ENCODE results near the gene MSRB3. TPM values are rescaled to one million over a fixed set of nuclear protein-coding genes. Genes with fewer than 3 reads are reported as not detected.

The MSRB3 gene
- total RNA-seq, 1 donor: 72.4 TPM

GRCh38 chr12:65508276-65509035 is 230.0 kb downstream of the MSRB3 start:
- TF ChIP-seq CTCF (IDR thresholded peaks at IDR 0.05; ENCODE audit: extremely low read depth, low read depth, low read length): no peak
- H3K36me3 ChIP-seq (ENCODE audit: insufficient read depth, low read length): no peaks in the 10 kb centered on the region
- DNase-seq (ENCODE audit: insufficient read length, low spot score, missing footprints): no peak

GRCh38 chr12:65510007-65510406 is 231.5 kb downstream of the MSRB3 start:
- H3K4me3 ChIP-seq (ENCODE audit: insufficient read depth, low read length): no peak overlapping the region
- DNase-seq (ENCODE audit: insufficient read length, low spot score, missing footprints): peak; percentile 54
- H4K20me1 ChIP-seq (ENCODE audit: insufficient read depth, low read length): no peaks in the 10 kb centered on the region
- H3K36me3 ChIP-seq (ENCODE audit: insufficient read depth, low read length): no peaks in the 10 kb centered on the region
- H3K27me3 ChIP-seq (ENCODE audit: insufficient read depth, low read length): no peaks in the 10 kb centered on the region
- no peak for TF ChIP-seq CTCF (IDR thresholded peaks at IDR 0.05; ENCODE audit: extremely low read depth, low read depth, low read length)
- no peaks in the 10 kb centered on the region for H3K4me1 ChIP-seq (ENCODE audit: insufficient read depth, low read length)
- H3K9me3 ChIP-seq (ENCODE audit: low read depth, low read length): no peaks in the 10 kb centered on the region
- H3K4me2 ChIP-seq (ENCODE audit: insufficient read depth, low read length): no peak overlapping the region
- peak overlapping the region; percentile 10 for H2AFZ ChIP-seq (ENCODE audit: low read length)
- no peak overlapping the region for H3K27ac ChIP-seq (ENCODE audit: low read depth, low read length)
- no peaks in the 10 kb centered on the region for H3K79me2 ChIP-seq (ENCODE audit: insufficient read depth, low read length)

More at GRCh38 chr12:65508276-65509035, 230.0 kb downstream of the MSRB3 start:
- H3K4me3 ChIP-seq (ENCODE audit: insufficient read depth, low read length): no peak overlapping the region
- no peaks in the 10 kb centered on the region for H3K27me3 ChIP-seq (ENCODE audit: insufficient read depth, low read length)
- H3K27ac ChIP-seq (ENCODE audit: low read depth, low read length): no peak overlapping the region
- no peak overlapping the region for H2AFZ ChIP-seq (ENCODE audit: low read length)
- H3K9me3 ChIP-seq (ENCODE audit: low read depth, low read length): no peaks in the 10 kb centered on the region
- no peaks in the 10 kb centered on the region for H3K79me2 ChIP-seq (ENCODE audit: insufficient read depth, low read length)
- H4K20me1 ChIP-seq (ENCODE audit: insufficient read depth, low read length): no peaks in the 10 kb centered on the region
- H3K4me1 ChIP-seq (ENCODE audit: insufficient read depth, low read length): no peaks in the 10 kb centered on the region
- no peak overlapping the region for H3K4me2 ChIP-seq (ENCODE audit: insufficient read depth, low read length)

- Histone ChIP-seq H2AFZ (ENCODE audit: low read length) (no peak overlapping the region), H3K4me3 (ENCODE audit: insufficient read depth, low read length) (no peak overlapping the region), H3K4me2 (ENCODE audit: insufficient read depth, low read length) (no peak overlapping the region), H3K4me1 (ENCODE audit: insufficient read depth, low read length) (no peaks in the 10 kb centered on the region), H3K27ac (ENCODE audit: low read depth, low read length) (no peak overlapping the region), H3K9me3 (ENCODE audit: low read depth, low read length) (no peaks in the 10 kb centered on the region), H3K79me2 (ENCODE audit: insufficient read depth, low read length) (no peaks in the 10 kb centered on the region), H3K27me3 (ENCODE audit: insufficient read depth, low read length) (no peaks in the 10 kb centered on the region), H3K36me3 (ENCODE audit: insufficient read depth, low read length) (no peaks in the 10 kb centered on the region), H4K20me1 (ENCODE audit: insufficient read depth, low read length) (no peaks in the 10 kb centered on the region)
- TF ChIP-seq CTCF (IDR thresholded peaks at IDR 0.05; ENCODE audit: extremely low read depth, low read depth, low read length): no peak
- no peak for DNase-seq (ENCODE audit: insufficient read length, low spot score, missing footprints)
These were observed 232.1 kb downstream of the MSRB3 start for GRCh38 chr12:65510584-65511050.

- H3K27ac ChIP-seq (ENCODE audit: low read depth, low read length): no peak overlapping the region
- no peak for DNase-seq (ENCODE audit: insufficient read length, low spot score, missing footprints)
- H3K9me3 ChIP-seq (ENCODE audit: low read depth, low read length): no peaks in the 10 kb centered on the region
- no peak overlapping the region for H2AFZ ChIP-seq (ENCODE audit: low read length)
- no peak for TF ChIP-seq CTCF (IDR thresholded peaks at IDR 0.05; ENCODE audit: extremely low read depth, low read depth, low read length)
- no peaks in the 10 kb centered on the region for H4K20me1 ChIP-seq (ENCODE audit: insufficient read depth, low read length)
- H3K4me1 ChIP-seq (ENCODE audit: insufficient read depth, low read length): no peaks in the 10 kb centered on the region
- no peaks in the 10 kb centered on the region for H3K27me3 ChIP-seq (ENCODE audit: insufficient read depth, low read length)
- H3K36me3 ChIP-seq (ENCODE audit: insufficient read depth, low read length): no peaks in the 10 kb centered on the region
- no peak overlapping the region for H3K4me3 ChIP-seq (ENCODE audit: insufficient read depth, low read length)
- no peak overlapping the region for H3K4me2 ChIP-seq (ENCODE audit: insufficient read depth, low read length)
- no peaks in the 10 kb centered on the region for H3K79me2 ChIP-seq (ENCODE audit: insufficient read depth, low read length)
These were observed 232.8 kb downstream of the MSRB3 start for GRCh38 chr12:65511134-65511834.
